GM12878 (cell line): ENCODE measurements around the gene NR4A2. TPM values are rescaled to one million over a fixed set of nuclear protein-coding genes. Genes with fewer than 3 reads are reported as not detected.
A peak's percentile ranks its signal among the peaks of the same experiment; 100 is the strongest.

ENCODE experiments used
- ATAC-seq: fragments of 200-7000 bp; cut with Tn5 transposase; 3 replicates; pipeline ENCODE4 v1.9.1; 2020; ENCODE audit warnings: mild to moderate bottlenecking, moderate library complexity
- BruUV-seq: library from RNA; stranded (reverse); fragments of 400-500 nt; replicated peaks from 2 replicates; lab custom pipeline; 2021; lab: Mats Ljungman, UMichigan
- CTCF ChIA-PET: fragments of 300-600 bp; sonication (Branson Sonifier 250); formaldehyde crosslinking; extraction: SDS; loops from one replicate; lab custom pipeline; 2021; ENCODE audit warnings: inconsistent platforms; lab: Yijun Ruan, JAX
- POLR2A ChIA-PET: fragments of 350-600 bp; formaldehyde crosslinking; extraction: SDS; loops from one replicate; lab custom pipeline; 2021; ENCODE audit warnings: inconsistent platforms; lab: Charles Lee
- RAD21 ChIA-PET: fragments of 300-600 bp; sonication (Branson Sonifier 250); formaldehyde crosslinking; loops from one replicate; lab custom pipeline; 2023; ENCODE audit warnings: antibody characterized with exemption; ENCODE audit not compliant: unreplicated experiment; lab: Charles Lee
- SMC1A ChIA-PET: fragments of 300-600 bp; sonication (Branson Sonifier 250); formaldehyde crosslinking; loops from one replicate; lab custom pipeline; 2023; ENCODE audit not compliant: unreplicated experiment, uncharacterized antibody; lab: Charles Lee
- DNase-seq: peaks from one replicate; pipeline ENCODE4 v3.0.0-alpha.2; 2011; ENCODE audit warnings: low read depth, low spot score
- FAIRE-seq: peaks from 3 replicates; lab custom pipeline; 2011; peaks lifted over from hg19 to GRCh38; lab: Jason Lieb, UNC
- H2AFZ ChIP-seq: 2 replicates; pipeline ENCODE4 v1.6.0; 2011; ENCODE audit warnings: low read depth, low read length, control low read depth; ENCODE audit not compliant: control insufficient read depth
- H3K27ac ChIP-seq: 2 replicates; pipeline ENCODE4 v1.5.1; 2011; ENCODE audit warnings: control low read depth; ENCODE audit not compliant: control insufficient read depth, insufficient read depth
- H3K27me3 ChIP-seq, 2 experiments: replicated peaks in 1 of 2; 2 replicates each; pipeline versions ENCODE4 v1.6.0 to v1.6.1; 2011; ENCODE audit warnings: low read length in 1 of 2; ENCODE audit not compliant: control insufficient read depth in 2 of 2, insufficient read depth in 2 of 2
- H3K36me3 ChIP-seq, 2 experiments: 2 replicates each; pipeline ENCODE4 v1.5.1; 2011; ENCODE audit warnings: low read length in 1 of 2; ENCODE audit not compliant: control insufficient read depth in 2 of 2, insufficient read depth in 2 of 2
- H3K4me1 ChIP-seq: 2 replicates; pipeline ENCODE4 v1.6.1; 2011; ENCODE audit warnings: mild to moderate bottlenecking, low read length, moderate library complexity, mixed read lengths; ENCODE audit not compliant: control insufficient read depth, insufficient read depth
- H3K4me2 ChIP-seq: 2 replicates; pipeline ENCODE4 v1.6.0; 2011; ENCODE audit warnings: control low read depth; ENCODE audit not compliant: control insufficient read depth, insufficient read depth
- H3K4me3 ChIP-seq: fragments of 200-600 bp; sonication (generic); 2 replicates; pipeline ENCODE4 v1.5.1; 2016
- H3K79me2 ChIP-seq: 2 replicates; pipeline ENCODE4 v1.6.0; 2011; ENCODE audit warnings: low read length; ENCODE audit not compliant: control insufficient read depth, insufficient read depth
- H3K9ac ChIP-seq: 2 replicates; pipeline ENCODE4 v1.8.0; 2011; ENCODE audit warnings: low read length, control low read depth, mixed read lengths; ENCODE audit not compliant: control insufficient read depth, insufficient read depth
- H3K9me3 ChIP-seq: replicated peaks from 3 replicates; pipeline ENCODE4 v1.5.1; 2011; ENCODE audit warnings: mild to moderate bottlenecking, low read length; ENCODE audit not compliant: control insufficient read depth, insufficient read depth
- H4K20me1 ChIP-seq: 2 replicates; pipeline ENCODE4 v1.6.0; 2011; ENCODE audit not compliant: control insufficient read depth, insufficient read depth
- BHLHE40 ChIP-seq, 2 experiments: fragments of 450-650 bp in 1 of 2; IDR thresholded peaks; 2 replicates each; pipeline ENCODE4 v1.6.1; 2011 to 2017; ENCODE audit warnings: low read depth in 2 of 2, borderline replicate concordance in 1 of 2, improper control_type of control experiment in 1 of 2, low read length in 1 of 2, mild to moderate bottlenecking in 1 of 2
- CBFB ChIP-seq: IDR thresholded peaks from 2 replicates; pipeline ENCODE4 v1.6.1; 2016; ENCODE audit warnings: antibody characterized with exemption, low read depth
- CHD4 ChIP-seq: fragments of 200-600 bp; sonication (generic); IDR thresholded peaks from 2 replicates; pipeline ENCODE4 v1.6.1; 2016; ENCODE audit warnings: mild to moderate bottlenecking
- IRF4 ChIP-seq: IDR thresholded peaks from 2 replicates; pipeline ENCODE4 v1.6.1; 2011; ENCODE audit warnings: low read depth, low read length
- NRF1 ChIP-seq: conservative IDR thresholded peaks from 2 replicates; pipeline ENCODE4 v1.6.1; 2011; ENCODE audit warnings: mild to moderate bottlenecking, low read depth, low read length, improper control_type of control experiment
- ZBED1 ChIP-seq: IDR thresholded peaks from 2 replicates; pipeline ENCODE4 v1.6.1; 2016; ENCODE audit warnings: borderline replicate concordance
- WGBS: methylation state at CpG from one replicate; pipeline ENCODE4 v1.1.6; 2016; ENCODE audit warnings: low lambda C conversion rate; ENCODE audit not compliant: insufficient replicate concordance, insufficient coverage; ENCODE audit errors: missing lambda C conversion rate; 5-methylcytosine and 5-hydroxymethylcytosine counted together
- in situ Hi-C: fragments of 300-500 bp; cut with MboI; formaldehyde crosslinking; loops from 9 replicates; pipeline ENCODE4 v1.14.3; 2018; ENCODE audit warnings: mixed read lengths
- intact Hi-C: fragments of 100-400 bp; cut with micrococcal nuclease; formaldehyde crosslinking; loops from one replicate; pipeline ENCODE4 v1.14.2; 2022; ENCODE audit not compliant: unreplicated experiment
- polyA plus RNA-seq, 11 experiments: library from polyadenylated mRNA; depleted of rRNA in 4 of 11; unstranded in 6 of 11; stranded (reverse) in 5 of 11; fragments of >200 nt; fragmentation: Nextera tagmentation in 4 of 11; fragmentation: Illumina TruSeq in 1 of 11; extraction: Ambion mirVana in 4 of 11; extraction: Trizol in 1 of 11; gene quantifications; 1 replicate in 1 of 11; 2 replicates in 10 of 11; pipeline versions ENCODE4 v1.2.1 to v1.2.3, GENCODE V29; 2011 to 2016; ENCODE audit warnings: inconsistent platforms in 2 of 11, missing spikeins in 2 of 11, low read depth in 1 of 11
- total RNA-seq, 4 experiments: library from RNA; depleted of rRNA in 3 of 4; stranded (reverse); fragments of >200 nt in 3 of 4; fragmentation: Illumina TruSeq in 1 of 4; extraction: Trizol in 1 of 4; gene quantifications; 2 replicates each; pipeline versions ENCODE4 v1.2.1 to v1.2.3, GENCODE V29; 2013 to 2021

The NR4A2 gene
- total and polyA plus RNA-seq, 10 of the 15 experiments (the other 5 are each of a cell fraction or from before 2014, with no cell fraction given): 0.15 to 3.4 (median 0.58) TPM

- ChIA-PET POLR2A (no interaction called here), CTCF (no interaction called here), SMC1A (no interaction called here)
- Histone ChIP-seq H3K27ac (no peak overlapping the region), H3K9ac (no peak overlapping the region), H3K4me2 (no peak overlapping the region), H3K36me3 (no peaks in the 10 kb centered on the region), H3K4me1 (no peaks in the 10 kb centered on the region), H3K79me2 (no peaks in the 10 kb centered on the region), H4K20me1 (no peaks in the 10 kb centered on the region), H3K9me3 (no peaks in the 10 kb centered on the region)
- intact Hi-C loops (no loop called here), in situ Hi-C loops (no loop called here)
- BruUV-seq: no TSS peak
- FAIRE-seq (no peak), DNase-seq (no peak)
- TF ChIP-seq ZBED1 (no peak), NRF1 (no peak), IRF4 (no peak)
- TF ChIP-seq, all 136 proteins: peak for 0
- no peak for ATAC-seq
- Histone ChIP-seq H3K4me3 (no peak overlapping the region), H2AFZ (no peak overlapping the region), H3K27me3 (no peaks in the 10 kb centered on the region)
- RAD21 ChIA-PET: interaction anchor here (1.2 kb wide), 1 partner anchor 12 kb away, joined by 4 read pairs; no protein-coding TSS in a partner anchor
- WGBS: 50% methylated on average over 1 of the region's 1 CpG
These were observed 20.4 kb upstream of the NR4A2 start for GRCh38 chr2:156352911-156353310.

GRCh38 chr2:156350374-156351142 lies 18.0 kb upstream of the NR4A2 start:
- ATAC-seq (peak; percentile 28; the same call in 2 of the 3 replicates), FAIRE-seq (no peak), DNase-seq (no peak)
- SMC1A ChIA-PET: interaction anchor here (0.7 to 1.8 kb wide), 9 partner anchors 9 to 239 kb away, joined by 3 to 5 read pairs (median 3); no protein-coding TSS in a partner anchor
- H3K9me3 ChIP-seq: no peaks in the 10 kb centered on the region
- H4K20me1 ChIP-seq: no peaks in the 10 kb centered on the region
- CTCF ChIA-PET: interaction anchor here (0.6 to 1.9 kb wide), 3 partner anchors 8 to 239 kb away, joined by 4 to 5 read pairs (median 4); no protein-coding TSS in a partner anchor
- in situ Hi-C loops: no loop called here
- TF ChIP-seq CBFB: no peak
- TF ChIP-seq BHLHE40 (IDR thresholded peaks at IDR 0.05; ENCODE audit: borderline replicate concordance in 1 of 2, low read depth in 2 of 2, low read length in 1 of 2): no peak
- no peak for TF ChIP-seq CHD4
- intact Hi-C loops: no loop called here
- no peaks in the 10 kb centered on the region for H3K27me3 ChIP-seq
- no peak overlapping the region for H3K9ac ChIP-seq
- H3K27ac ChIP-seq: no peak overlapping the region
- H3K4me3 ChIP-seq: no peak overlapping the region
- no peaks in the 10 kb centered on the region for H3K36me3 ChIP-seq
- no peaks in the 10 kb centered on the region for H3K79me2 ChIP-seq
- WGBS: 56% methylated on average over 7 of the region's 7 CpGs
- BruUV-seq: no TSS peak
- POLR2A ChIA-PET: interaction anchor here (0.5 to 0.6 kb wide), 3 partner anchors 117 to 168 kb away, joined by 3 read pairs; no protein-coding TSS in a partner anchor
- no peaks in the 10 kb centered on the region for H3K4me1 ChIP-seq
- no peak overlapping the region for H3K4me2 ChIP-seq
- no peak overlapping the region for H2AFZ ChIP-seq
- RAD21 ChIA-PET: interaction anchor here (1.0 to 1.1 kb wide), 2 partner anchors 9 to 43 kb away, joined by 4 to 5 read pairs; no protein-coding TSS in a partner anchor
